BE2C (cell line): ENCODE data around the gene HELT.
"Not testable (repeated sequence)": the region's sequence is repeated elsewhere in the genome, so short reads cannot be mapped to it uniquely, and the experiment has no call there.

Experiments used
- DNase-seq: peaks from one replicate; pipeline ENCODE4 v3.0.0-alpha.2; 2020
- H3K27me3 ChIP-seq: fragments of 250-450 bp; sonication (Bioruptor Pico); 2 replicates; pipeline ENCODE4 v1.5.1; 2020; ENCODE audit warnings: mild to moderate bottlenecking
- H3K36me3 ChIP-seq: fragments of 250-450 bp; sonication (Bioruptor Pico); 2 replicates; pipeline ENCODE4 v1.5.1; 2020; ENCODE audit warnings: mild to moderate bottlenecking
- H3K4me1 ChIP-seq: fragments of 250-450 bp; sonication (Bioruptor Pico); 2 replicates; pipeline ENCODE4 v1.5.1; 2020
- H3K4me3 ChIP-seq: 2 replicates; pipeline ENCODE4 v1.5.1; 2011; ENCODE audit warnings: low read depth, low read length
- H3K9me3 ChIP-seq: fragments of 250-450 bp; sonication (Bioruptor Pico); 2 replicates; pipeline ENCODE4 v1.5.1; 2020
- TF ChIP-seq, protein P1 (sequence below): IDR thresholded peaks from 2 replicates; pipeline ENCODE4 v1.5.1; 2012; ENCODE audit warnings: mild to moderate bottlenecking, low read depth, low read length

Gene HELT

DNA sequence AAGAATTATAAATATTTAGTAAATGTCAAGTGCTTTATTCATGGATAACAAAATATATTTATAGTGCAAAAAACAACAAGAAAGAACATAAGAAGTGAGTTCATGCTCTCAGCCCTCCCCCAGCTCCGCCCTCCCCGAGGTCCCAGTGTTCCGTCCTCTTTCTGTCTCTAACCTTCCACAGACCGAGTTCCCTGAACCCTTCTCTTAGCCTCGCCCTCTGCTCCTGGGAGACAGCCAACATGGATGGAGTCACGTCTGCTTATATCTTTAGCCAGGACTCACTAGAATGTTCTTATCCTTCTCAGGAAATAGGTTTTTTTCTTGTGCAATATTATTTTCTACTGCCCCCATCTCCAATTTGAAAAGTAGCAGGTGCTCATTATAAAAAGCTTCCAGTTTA is 40.1 kb upstream of the HELT start:
- H3K4me1 ChIP-seq = peaks cover 2% of the 10 kb centered on the region; the same call in 1 of the 2 replicates
- DNase-seq = no peak
- TF ChIP-seq, protein P1, sequence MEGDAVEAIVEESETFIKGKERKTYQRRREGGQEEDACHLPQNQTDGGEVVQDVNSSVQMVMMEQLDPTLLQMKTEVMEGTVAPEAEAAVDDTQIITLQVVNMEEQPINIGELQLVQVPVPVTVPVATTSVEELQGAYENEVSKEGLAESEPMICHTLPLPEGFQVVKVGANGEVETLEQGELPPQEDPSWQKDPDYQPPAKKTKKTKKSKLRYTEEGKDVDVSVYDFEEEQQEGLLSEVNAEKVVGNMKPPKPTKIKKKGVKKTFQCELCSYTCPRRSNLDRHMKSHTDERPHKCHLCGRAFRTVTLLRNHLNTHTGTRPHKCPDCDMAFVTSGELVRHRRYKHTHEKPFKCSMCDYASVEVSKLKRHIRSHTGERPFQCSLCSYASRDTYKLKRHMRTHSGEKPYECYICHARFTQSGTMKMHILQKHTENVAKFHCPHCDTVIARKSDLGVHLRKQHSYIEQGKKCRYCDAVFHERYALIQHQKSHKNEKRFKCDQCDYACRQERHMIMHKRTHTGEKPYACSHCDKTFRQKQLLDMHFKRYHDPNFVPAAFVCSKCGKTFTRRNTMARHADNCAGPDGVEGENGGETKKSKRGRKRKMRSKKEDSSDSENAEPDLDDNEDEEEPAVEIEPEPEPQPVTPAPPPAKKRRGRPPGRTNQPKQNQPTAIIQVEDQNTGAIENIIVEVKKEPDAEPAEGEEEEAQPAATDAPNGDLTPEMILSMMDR = no peak
- no peaks in the 10 kb centered on the region for H3K9me3 ChIP-seq
- H3K36me3 ChIP-seq = no peaks in the 10 kb centered on the region
- H3K4me3 ChIP-seq = no peak overlapping the region
- H3K27me3 ChIP-seq = no peaks in the 10 kb centered on the region

DNA sequence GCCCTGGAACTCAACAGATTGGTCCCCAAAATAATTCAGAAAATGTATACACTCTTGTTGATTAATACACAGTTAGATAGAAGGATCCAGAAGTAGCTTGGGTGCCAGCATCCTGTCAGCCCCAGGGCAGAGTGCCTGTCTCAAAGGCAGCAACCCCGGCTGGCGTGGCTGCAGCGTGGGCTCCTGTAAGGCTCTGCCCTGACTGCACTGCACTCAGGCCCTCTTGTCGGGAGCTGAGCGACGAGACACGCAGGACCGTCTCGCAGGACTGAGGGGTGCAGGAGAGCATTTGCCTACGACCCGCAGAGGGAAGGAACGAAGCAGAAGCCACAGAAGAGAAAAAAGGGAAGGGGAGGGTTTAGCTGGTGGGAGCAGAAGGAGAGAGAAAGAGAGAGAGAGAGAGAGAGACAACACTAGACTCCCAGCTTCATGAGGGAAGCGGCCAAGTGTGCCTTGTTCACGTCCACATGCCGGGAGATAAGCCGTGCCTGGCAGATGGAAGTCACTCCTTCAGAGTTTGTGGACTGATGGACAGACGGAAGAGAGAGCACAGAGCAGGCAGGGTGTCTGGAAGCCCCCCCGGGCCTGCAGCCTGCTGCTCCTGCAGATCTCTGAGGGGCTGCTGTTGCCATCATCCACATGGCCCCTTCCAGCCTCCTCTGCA is 38.7 kb upstream of the HELT start:
- Histone ChIP-seq H3K4me1 (peaks cover 4% of the 10 kb centered on the region; the same call in 1 of the 2 replicates), H3K27me3 (no peaks in the 10 kb centered on the region), H3K4me3 (no peak overlapping the region), H3K36me3 (no peaks in the 10 kb centered on the region), H3K9me3 (no peaks in the 10 kb centered on the region)
- DNase-seq = peak; percentile 20
- TF ChIP-seq, protein P1 = no peak

DNA sequence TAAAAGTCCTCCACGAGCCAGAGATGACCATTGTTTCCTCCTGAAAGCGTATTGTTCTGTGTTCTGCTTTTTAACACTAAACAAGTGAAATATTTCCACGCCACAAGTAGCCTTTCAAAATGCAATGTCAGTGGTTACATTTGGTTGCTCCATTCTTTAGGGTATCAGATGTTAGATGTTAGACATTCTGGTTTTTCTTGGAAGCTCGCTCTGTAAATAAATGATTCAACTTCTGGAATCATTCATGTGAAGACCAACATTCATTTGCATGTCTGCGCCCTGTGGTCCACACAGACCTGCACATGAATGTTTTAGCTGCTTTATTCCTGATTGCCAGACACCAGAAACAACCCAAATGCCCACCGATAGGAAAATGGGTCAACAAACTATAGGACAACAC is 38.0 kb upstream of the HELT start:
- Histone ChIP-seq H3K36me3 (no peaks in the 10 kb centered on the region), H3K4me1 (peaks cover 4% of the 10 kb centered on the region; the same call in 1 of the 2 replicates), H3K4me3 (no peak overlapping the region), H3K27me3 (no peaks in the 10 kb centered on the region), H3K9me3 (no peaks in the 10 kb centered on the region)
- TF ChIP-seq, protein P1 = no peak
- no peak for DNase-seq

DNA sequence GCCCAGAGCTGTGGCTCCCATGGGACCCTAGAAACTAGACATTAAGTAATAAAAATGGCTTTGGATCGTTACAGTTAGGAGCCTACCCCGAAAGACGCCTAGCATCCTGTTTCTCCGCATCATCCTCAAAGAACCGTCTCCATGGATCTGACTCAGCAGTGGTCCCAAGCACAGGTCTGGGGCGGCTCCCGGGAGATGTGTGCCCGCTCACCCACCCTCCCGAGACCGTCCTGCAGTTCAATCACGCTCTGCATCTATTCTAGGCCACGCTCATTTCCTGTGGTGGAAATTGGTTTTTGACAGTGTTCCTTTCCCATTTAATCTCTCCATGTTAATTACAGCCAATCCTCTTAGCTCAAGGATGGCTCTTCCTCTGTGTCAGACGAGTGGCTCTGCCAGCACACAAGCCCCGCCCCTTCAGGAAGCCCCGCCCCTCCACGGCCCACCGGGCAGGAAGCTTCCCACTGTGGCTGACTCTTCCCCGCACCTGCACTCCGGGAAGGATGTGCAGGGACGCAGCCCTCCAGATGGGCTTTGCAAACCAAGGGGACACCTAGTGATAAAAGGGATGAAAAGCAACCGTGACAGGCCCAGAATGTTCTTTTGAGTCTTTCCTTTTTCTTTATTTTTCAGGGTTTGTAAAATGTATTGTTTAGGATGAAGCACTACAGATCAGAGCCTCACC is 34.5 kb upstream of the HELT start:
- H3K36me3 ChIP-seq = no peaks in the 10 kb centered on the region
- DNase-seq = peak; percentile 96
- H3K9me3 ChIP-seq = no peaks in the 10 kb centered on the region
- TF ChIP-seq, protein P1 = peak; percentile 65
- H3K4me3 ChIP-seq = peak overlapping the region; percentile 57
- peaks cover 4% of the 10 kb centered on the region; the same call in 1 of the 2 replicates for H3K4me1 ChIP-seq
- H3K27me3 ChIP-seq = no peaks in the 10 kb centered on the region

DNA sequence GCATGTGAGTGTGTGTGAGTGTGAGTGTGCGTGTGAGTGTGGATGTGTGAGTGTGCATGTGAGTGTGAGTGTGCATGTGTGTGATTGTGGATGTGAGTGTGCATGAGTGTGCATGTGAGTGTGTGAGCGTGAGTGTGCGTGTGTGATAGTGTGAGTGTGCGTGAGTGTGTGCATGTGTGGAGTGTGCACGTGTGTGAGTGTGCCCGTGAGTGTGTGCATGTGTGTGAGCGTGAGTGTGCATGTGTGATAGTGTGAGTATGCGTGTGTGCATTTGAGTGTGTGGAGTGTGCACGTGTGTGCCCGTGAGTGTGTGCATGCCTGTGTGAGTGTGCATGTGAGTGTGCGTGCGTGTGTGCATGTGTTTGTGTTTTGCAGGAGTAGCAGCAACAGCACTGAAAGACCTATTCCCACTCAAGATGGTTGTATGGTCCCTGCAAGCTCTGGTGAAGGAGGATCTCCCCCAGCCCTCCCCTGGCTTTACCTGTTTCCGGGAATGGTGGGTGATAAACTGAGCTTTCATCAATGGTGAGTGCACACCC is 30.7 kb upstream of the HELT start:
- Histone ChIP-seq H3K27me3 (peaks cover 12% of the 10 kb centered on the region), H3K4me3 (no peak overlapping the region), H3K36me3 (no peaks in the 10 kb centered on the region), H3K4me1 (peaks cover 4% of the 10 kb centered on the region; the same call in 1 of the 2 replicates), H3K9me3 (no peaks in the 10 kb centered on the region)
- TF ChIP-seq, protein P1 = no peak
- no peak for DNase-seq

DNA sequence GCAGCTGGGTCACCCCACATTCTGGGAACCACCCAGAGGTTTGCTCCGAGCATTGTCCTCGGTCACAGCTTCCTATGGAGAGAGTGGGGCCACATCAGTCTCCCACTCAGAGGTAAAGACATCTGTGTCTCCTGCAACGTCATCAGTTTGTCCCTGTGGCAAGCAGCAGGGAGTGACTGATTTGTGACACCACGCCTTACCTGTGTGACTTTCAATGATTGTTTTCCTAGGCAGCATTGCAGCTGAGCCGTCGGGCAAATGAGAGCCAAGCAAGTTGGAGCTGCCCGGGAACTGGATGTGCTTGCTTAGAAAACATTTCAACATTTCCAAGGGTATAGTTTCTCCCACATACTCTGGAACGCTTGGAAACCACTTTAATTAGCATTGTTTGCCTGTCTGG is 29.7 kb upstream of the HELT start:
- Histone ChIP-seq H3K4me1 (no peaks in the 10 kb centered on the region), H3K9me3 (no peaks in the 10 kb centered on the region), H3K36me3 (no peaks in the 10 kb centered on the region), H3K27me3 (peaks cover 21% of the 10 kb centered on the region), H3K4me3 (no peak overlapping the region)
- TF ChIP-seq, protein P1 = no peak
- no peak for DNase-seq

DNA sequence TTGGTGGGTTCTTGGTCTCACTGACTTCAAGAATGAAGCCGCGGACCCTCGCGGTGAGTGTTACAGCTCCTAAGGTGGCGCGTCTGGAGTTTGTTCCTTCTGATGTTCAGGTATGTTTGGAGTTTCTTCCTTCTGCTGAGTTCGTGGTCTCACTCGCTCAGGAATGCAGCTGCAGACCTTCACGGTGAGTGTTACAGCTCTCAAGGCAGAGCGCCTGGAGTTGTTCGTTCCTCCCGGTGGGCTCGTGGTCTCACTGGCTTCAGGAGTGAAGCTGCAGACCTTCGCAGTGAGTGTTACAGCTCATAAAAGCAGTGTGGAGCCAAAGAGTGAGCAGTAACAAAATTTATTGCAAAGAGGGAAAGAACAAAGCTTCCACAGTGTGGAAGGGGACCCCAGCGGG is 29.0 kb upstream of the HELT start:
- not testable (repeated sequence) for H3K9me3 ChIP-seq, H3K4me1 ChIP-seq, H3K36me3 ChIP-seq, DNase-seq, H3K4me3 ChIP-seq
- H3K27me3 ChIP-seq = peaks cover 21% of the 10 kb centered on the region

DNA sequence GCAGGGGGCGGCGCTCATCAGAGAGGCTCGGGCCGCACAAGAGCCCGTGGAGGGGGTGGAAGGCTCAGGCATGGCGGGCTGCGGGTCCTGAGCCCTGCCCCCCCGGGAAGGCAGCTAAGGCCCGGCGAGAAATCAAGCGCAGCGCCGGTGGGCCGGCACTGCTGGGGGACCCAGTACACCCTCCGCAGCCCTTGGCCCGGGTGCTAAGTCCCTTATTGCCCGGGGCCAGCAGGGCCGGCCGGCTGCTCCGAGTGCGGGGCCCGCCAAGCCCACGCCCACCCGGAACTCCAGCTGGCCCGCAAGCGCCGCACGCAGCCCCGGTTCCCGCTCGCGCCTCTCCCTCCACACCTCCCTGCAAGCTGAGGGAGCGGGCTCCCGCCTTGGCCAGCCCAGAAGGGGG is 28.2 kb upstream of the HELT start:
- not testable (repeated sequence) for H3K4me1 ChIP-seq
- H3K27me3 ChIP-seq = peaks cover 21% of the 10 kb centered on the region

More for the DNA sequence above, 28.2 kb upstream of the HELT start:
- DNase-seq, H3K36me3 ChIP-seq, H3K9me3 ChIP-seq, H3K4me3 ChIP-seq: not testable (repeated sequence)
